HEK293 (cell line): ENCODE measurements around the gene SOX5.

ENCODE experiments used
- CTCF ChIA-PET: fragments of 350-600 bp; formaldehyde crosslinking; extraction: SDS; loops from one replicate; lab custom pipeline; 2021; ENCODE audit warnings: antibody characterized with exemption; lab: Yijun Ruan, JAX
- POLR2A ChIA-PET: fragments of 300-600 bp; formaldehyde crosslinking; extraction: SDS; loops from one replicate; lab custom pipeline; 2020; ENCODE audit warnings: antibody characterized with exemption, inconsistent platforms; lab: Yijun Ruan, JAX
- H3K27ac ChIP-seq: fragments of 200-500 bp; sonication (Bioruptor generic); 2 replicates; pipeline ENCODE4 v1.5.1; 2014; ENCODE audit warnings: low read depth, low read length, control low read depth, inconsistent platforms; ENCODE audit errors: extremely low read depth
- H3K36me3 ChIP-seq, 2 experiments: fragments of 200-500 bp in 1 of 2; sonication (Bioruptor generic) in 1 of 2; 1 replicate in 1 of 2; 2 replicates in 1 of 2; pipeline ENCODE4 v1.5.1; 2014 to 2017; ENCODE audit warnings: inconsistent platforms in 2 of 2, low read length in 2 of 2; ENCODE audit not compliant: control insufficient read depth in 2 of 2, insufficient read depth in 1 of 2
- H3K4me1 ChIP-seq: fragments of 200-500 bp; sonication (Bioruptor generic); 2 replicates; pipeline ENCODE4 v1.5.1; 2014; ENCODE audit warnings: mild to moderate bottlenecking, low read length, inconsistent platforms; ENCODE audit not compliant: control insufficient read depth, insufficient read depth
- H3K4me3 ChIP-seq: 2 replicates; pipeline ENCODE4 v1.5.1; 2011; ENCODE audit warnings: low read depth, mild to moderate bottlenecking, control low read depth, low read length, moderate library complexity
- H3K9me3 ChIP-seq: fragments of 200-500 bp; sonication (Bioruptor generic); 2 replicates; pipeline ENCODE4 v1.5.1; 2014; ENCODE audit warnings: low read depth, low read length, inconsistent platforms; ENCODE audit not compliant: control insufficient read depth, insufficient read depth
- BCL11B ChIP-seq: fragments of 450-650 bp; formaldehyde crosslinking; IDR thresholded peaks from 2 replicates; pipeline ENCODE4 v1.5.1; 2016; ENCODE audit warnings: low read depth, missing biosample characterization, missing genetic modification characterization
- ELK4 ChIP-seq: IDR thresholded peaks from 2 replicates; pipeline ENCODE4 v1.6.1; 2011; ENCODE audit warnings: mild to moderate bottlenecking, low read depth, low read length, borderline replicate concordance
- GLIS1 ChIP-seq: fragments of 450-650 bp; formaldehyde crosslinking; IDR thresholded peaks from 2 replicates; pipeline ENCODE4 v1.5.1; 2016; ENCODE audit warnings: missing biosample characterization, missing genetic modification characterization
- HOXC10 ChIP-seq: sonication (generic); formaldehyde crosslinking; IDR thresholded peaks from 2 replicates; pipeline ENCODE4 v1.8.1; 2023; ENCODE audit warnings: mild to moderate bottlenecking, missing genetic modification reagents
- REPIN1 ChIP-seq: fragments of 450-650 bp; formaldehyde crosslinking; IDR thresholded peaks from 2 replicates; pipeline ENCODE4 v1.5.1; 2017; ENCODE audit warnings: missing biosample characterization, missing genetic modification characterization, low read depth
- TSHZ1 ChIP-seq: fragments of 450-650 bp; formaldehyde crosslinking; IDR thresholded peaks from 2 replicates; pipeline ENCODE4 v1.5.1; 2016; ENCODE audit warnings: missing biosample characterization, missing genetic modification characterization, borderline replicate concordance
- YY1 ChIP-seq: fragments of 450-650 bp; formaldehyde crosslinking; IDR thresholded peaks from 2 replicates; pipeline ENCODE4 v1.5.1; 2018; ENCODE audit warnings: missing biosample characterization, missing genetic modification characterization
- ZBTB1 ChIP-seq: fragments of 450-650 bp; formaldehyde crosslinking; IDR thresholded peaks from 2 replicates; pipeline ENCODE4 v1.5.1; 2016; ENCODE audit warnings: missing biosample characterization, missing genetic modification characterization
- ZBTB20 ChIP-seq: fragments of 450-650 bp; formaldehyde crosslinking; IDR thresholded peaks from 2 replicates; pipeline ENCODE4 v1.5.1; 2016; ENCODE audit warnings: missing biosample characterization, missing genetic modification characterization
- ZNF202 ChIP-seq: fragments of 450-650 bp; formaldehyde crosslinking; IDR thresholded peaks from 2 replicates; pipeline ENCODE4 v1.5.1; 2016; ENCODE audit warnings: missing biosample characterization, missing genetic modification characterization, borderline replicate concordance
- ZNF23 ChIP-seq: fragments of 450-650 bp; formaldehyde crosslinking; IDR thresholded peaks from 2 replicates; pipeline ENCODE4 v1.5.1; 2016; ENCODE audit warnings: missing biosample characterization, missing genetic modification characterization, borderline replicate concordance
- ZNF394 ChIP-seq: fragments of 450-650 bp; formaldehyde crosslinking; IDR thresholded peaks from 2 replicates; pipeline ENCODE4 v1.5.1; 2016; ENCODE audit warnings: missing biosample characterization, missing genetic modification characterization, mild to moderate bottlenecking, moderate library complexity, borderline replicate concordance
- ZNF449 ChIP-seq: fragments of 450-650 bp; formaldehyde crosslinking; IDR thresholded peaks from 2 replicates; pipeline ENCODE4 v1.5.1; 2017; ENCODE audit warnings: missing biosample characterization, mild to moderate bottlenecking, missing genetic modification characterization, moderate library complexity
- ZNF514 ChIP-seq: fragments of 450-650 bp; formaldehyde crosslinking; IDR thresholded peaks from 2 replicates; pipeline ENCODE4 v1.5.1; 2016; ENCODE audit warnings: missing biosample characterization, missing genetic modification characterization
- ZNF555 ChIP-seq: fragments of 450-650 bp; formaldehyde crosslinking; conservative IDR thresholded peaks from 2 replicates; pipeline ENCODE4 v1.5.1; 2017; ENCODE audit warnings: missing biosample characterization, mild to moderate bottlenecking, missing genetic modification characterization, inconsistent platforms
- ZNF629 ChIP-seq: fragments of 450-650 bp; formaldehyde crosslinking; IDR thresholded peaks from 2 replicates; pipeline ENCODE4 v1.5.1; 2017; ENCODE audit warnings: missing biosample characterization, missing genetic modification characterization
- ZNF664 ChIP-seq: fragments of 450-650 bp; formaldehyde crosslinking; IDR thresholded peaks from 2 replicates; pipeline ENCODE4 v1.5.1; 2016; ENCODE audit warnings: missing biosample characterization, missing genetic modification characterization
- ZNF777 ChIP-seq: fragments of 450-650 bp; formaldehyde crosslinking; IDR thresholded peaks from 2 replicates; pipeline ENCODE4 v1.5.1; 2017; ENCODE audit warnings: missing biosample characterization, missing genetic modification characterization, borderline replicate concordance
- ZNF792 ChIP-seq: fragments of 450-650 bp; formaldehyde crosslinking; IDR thresholded peaks from 2 replicates; pipeline ENCODE4 v1.5.1; 2016; ENCODE audit warnings: missing biosample characterization, missing genetic modification characterization
- ZNF830 ChIP-seq: fragments of 450-650 bp; IDR thresholded peaks from 2 replicates; pipeline ENCODE4 v1.5.0; 2018; ENCODE audit warnings: missing biosample characterization, missing genetic modification characterization, low read depth, mild to moderate bottlenecking, moderate library complexity
- ZNF837 ChIP-seq: fragments of 450-650 bp; formaldehyde crosslinking; IDR thresholded peaks from 2 replicates; pipeline ENCODE4 v1.5.1; 2016; ENCODE audit warnings: missing biosample characterization, missing genetic modification characterization
- ZNF843 ChIP-seq: fragments of 450-650 bp; formaldehyde crosslinking; IDR thresholded peaks from 2 replicates; pipeline ENCODE4 v1.5.1; 2016; ENCODE audit warnings: missing biosample characterization, missing genetic modification characterization
- ZSCAN30 ChIP-seq: fragments of 450-650 bp; IDR thresholded peaks from 2 replicates; pipeline ENCODE4 v1.5.1; 2018; ENCODE audit warnings: missing biosample characterization, mild to moderate bottlenecking, missing genetic modification characterization, moderate library complexity

The SOX5 gene

GRCh38 chr12:23503544-23503943, 445.9 kb downstream of the SOX5 start:
- Histone ChIP-seq H3K27ac (no peak overlapping the region), H3K9me3 (no peaks in the 10 kb centered on the region), H3K4me3 (no peak overlapping the region), H3K36me3 (no peaks in the 10 kb centered on the region), H3K4me1 (no peaks in the 10 kb centered on the region)
- no peak for TF ChIP-seq YY1 (tag by site-specific recombination)
- TF ChIP-seq ZNF664 (tag by site-specific recombination) = no peak
- TF ChIP-seq ZBTB20 (tag by site-specific recombination) = no peak
- CTCF ChIA-PET = interaction anchor here (0.6 kb wide), 1 partner anchor 562 kb away, joined by 10 read pairs; no protein-coding TSS in a partner anchor
- POLR2A ChIA-PET = interaction anchor here (0.5 kb wide), 1 partner anchor 124 kb away, joined by 4 read pairs; no protein-coding TSS in a partner anchor

- Histone ChIP-seq H3K9me3 (no peaks in the 10 kb centered on the region), H3K4me3 (no peak overlapping the region), H3K27ac (no peak overlapping the region), H3K36me3 (no peaks in the 10 kb centered on the region), H3K4me1 (no peaks in the 10 kb centered on the region)
- ChIA-PET CTCF (interaction anchor here (0.8 kb wide), 1 partner anchor 296 kb away, joined by 3 read pairs; no protein-coding TSS in a partner anchor), POLR2A (no interaction called here)
- no peak for TF ChIP-seq ZNF837 (tag by site-specific recombination)
- TF ChIP-seq GLIS1 (tag by site-specific recombination) = no peak
- TF ChIP-seq ZNF777 (tag by site-specific recombination) = no peak
- TF ChIP-seq REPIN1 = no peak
Measured at GRCh38 chr12:23502259-23502658, 447.2 kb downstream of the SOX5 start.

GRCh38 chr12:23495472-23495871, 454.0 kb downstream of the SOX5 start:
- POLR2A ChIA-PET = no interaction called here
- no peak overlapping the region for H3K4me3 ChIP-seq
- no peaks in the 10 kb centered on the region for H3K4me1 ChIP-seq
- no peaks in the 10 kb centered on the region for H3K9me3 ChIP-seq
- CTCF ChIA-PET = no interaction called here
- no peak for TF ChIP-seq ELK4
- no peak for TF ChIP-seq YY1 (tag by site-specific recombination)
- TF ChIP-seq ZNF830 = no peak
- no peak for TF ChIP-seq ZNF792 (tag by site-specific recombination)
- TF ChIP-seq ZNF23 = no peak
- TF ChIP-seq ZNF555 (tag by site-specific recombination) = no peak
- no peak for TF ChIP-seq ZNF394 (tag by site-specific recombination)
- no peak for TF ChIP-seq BCL11B
- TF ChIP-seq ZNF202 (tag by site-specific recombination) = no peak
- TF ChIP-seq ZBTB1 (tag by site-specific recombination) = no peak
- TF ChIP-seq ZNF629 (tag by site-specific recombination) = no peak
- TF ChIP-seq HOXC10 (CRISPR knock-in tag) = no peak
- TF ChIP-seq ZSCAN30 (tag by site-specific recombination) = no peak
- no peaks in the 10 kb centered on the region for H3K36me3 ChIP-seq
- H3K27ac ChIP-seq = no peak overlapping the region

- no peaks in the 10 kb centered on the region for H3K36me3 ChIP-seq
- no peak overlapping the region for H3K27ac ChIP-seq
- no peak overlapping the region for H3K4me3 ChIP-seq
- ChIA-PET POLR2A (no interaction called here), CTCF (no interaction called here)
- H3K4me1 ChIP-seq = no peaks in the 10 kb centered on the region
- H3K9me3 ChIP-seq = no peaks in the 10 kb centered on the region
- no peak for TF ChIP-seq ZNF843 (tag by site-specific recombination)
- no peak for TF ChIP-seq TSHZ1
- no peak for TF ChIP-seq ZNF514 (tag by site-specific recombination)
- TF ChIP-seq ZNF449 (tag by site-specific recombination) = no peak
Measured at GRCh38 chr12:23493672-23494071, 455.8 kb downstream of the SOX5 start.
